HG02642 (cell line): Measurements from ENCODE around the gene TSPAN2.
"Not testable (repeated sequence)": the region's sequence is repeated elsewhere in the genome, so short reads cannot be mapped to it uniquely, and the experiment has no call there.

Source experiments
- ATAC-seq: cut with Tn5 transposase; IDR thresholded peaks from one replicate; pipeline ENCODE4 v1.9.1; 2021; ENCODE audit warnings: mild to moderate bottlenecking; ENCODE audit not compliant: unreplicated experiment, poor library complexity

Gene TSPAN2

DNA sequence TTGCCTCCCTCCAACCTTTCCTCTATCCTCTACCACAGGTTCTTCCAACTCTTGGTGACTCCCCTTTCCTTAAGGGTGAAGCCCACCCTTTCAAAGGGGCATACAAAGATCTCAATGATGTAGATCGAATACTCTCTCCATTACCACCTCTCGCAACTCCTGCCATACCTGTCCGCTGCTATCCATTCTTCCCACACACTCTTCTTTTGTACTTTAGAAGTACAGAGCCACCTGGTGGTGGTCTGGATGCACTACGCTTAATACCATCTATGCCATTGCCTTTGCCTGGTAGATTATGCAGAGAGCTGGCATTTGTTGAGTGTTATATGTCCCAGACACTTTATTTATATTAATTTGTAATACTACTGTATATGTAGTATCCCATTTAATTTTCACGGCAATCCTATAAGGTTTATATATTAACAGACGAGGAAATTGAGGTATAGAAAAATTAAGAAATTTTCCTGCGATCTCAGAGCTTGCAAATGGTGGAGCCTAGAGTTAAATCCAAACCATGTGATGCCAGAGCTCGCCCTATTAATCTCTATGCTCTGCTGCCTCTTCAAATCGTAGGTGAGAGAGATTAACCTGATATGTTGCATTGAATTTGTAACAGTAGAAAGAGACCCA, 36.7 kb downstream of the TSPAN2 start:
- peak; percentile 91 for ATAC-seq

DNA sequence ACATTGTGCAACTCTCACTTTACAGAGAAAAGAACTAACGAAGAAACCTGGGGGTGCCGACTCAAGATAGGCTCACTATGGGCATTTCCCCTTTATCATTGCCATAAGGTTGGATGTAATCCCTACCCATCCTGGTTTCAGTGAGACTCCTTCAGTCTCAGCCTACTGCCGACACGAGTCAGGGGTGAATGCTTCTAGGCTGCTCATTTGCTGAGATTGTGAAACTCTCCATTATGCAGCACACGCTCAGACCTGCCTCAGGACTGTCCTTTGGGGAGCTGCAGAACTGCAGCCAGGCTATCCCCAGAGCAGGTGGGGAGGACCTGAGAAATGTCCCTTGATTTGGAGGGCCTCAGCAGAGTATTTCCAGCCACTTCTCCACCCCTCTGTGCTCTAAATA, 37.5 kb downstream of the TSPAN2 start:
- no peak for ATAC-seq

DNA sequence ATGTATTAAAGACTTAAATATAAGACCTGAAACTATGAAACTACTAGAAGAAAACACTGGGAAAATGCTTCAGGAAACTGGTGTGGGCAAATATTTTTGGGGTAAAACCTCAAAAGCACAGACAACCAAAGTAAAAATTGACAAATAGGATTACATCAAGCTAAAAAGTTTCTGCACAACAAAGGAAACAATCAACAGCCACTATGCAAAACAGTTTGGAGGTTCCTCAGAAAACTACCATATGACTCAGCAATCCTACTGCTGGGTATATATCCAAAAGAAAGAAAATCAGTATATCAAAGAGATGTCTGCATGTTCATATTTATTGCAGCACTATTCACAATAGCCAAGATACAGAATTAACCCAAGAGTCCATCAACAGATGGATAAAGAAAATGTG, 42.6 kb downstream of the TSPAN2 start:
- no peak for ATAC-seq

DNA sequence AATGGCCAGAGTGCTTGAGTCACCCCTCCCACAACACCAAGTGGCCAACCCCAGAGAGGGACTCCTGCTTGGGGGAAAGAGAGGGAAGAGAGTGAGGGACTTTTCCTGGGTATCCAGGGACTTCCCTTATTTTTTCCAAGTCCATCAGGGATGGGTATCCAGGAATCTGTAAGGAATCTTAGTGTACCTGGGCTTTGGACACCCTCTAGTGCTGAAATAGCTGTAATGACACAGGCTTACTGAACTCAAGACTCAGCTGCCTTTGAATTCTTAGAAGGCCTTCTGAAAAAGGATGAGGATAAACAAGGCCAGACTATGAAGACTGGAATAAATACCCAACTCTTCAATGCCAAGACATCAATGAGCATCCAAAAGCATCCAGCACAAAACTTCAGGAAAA, 47.6 kb downstream of the TSPAN2 start:
- no peak for ATAC-seq

GRCh38 chr1:115040501-115040900, 48.8 kb downstream of the TSPAN2 start:
- ATAC-seq, result no peak

GRCh38 chr1:115036814-115037507, 52.3 kb downstream of the TSPAN2 start:
- no peak for ATAC-seq

DNA sequence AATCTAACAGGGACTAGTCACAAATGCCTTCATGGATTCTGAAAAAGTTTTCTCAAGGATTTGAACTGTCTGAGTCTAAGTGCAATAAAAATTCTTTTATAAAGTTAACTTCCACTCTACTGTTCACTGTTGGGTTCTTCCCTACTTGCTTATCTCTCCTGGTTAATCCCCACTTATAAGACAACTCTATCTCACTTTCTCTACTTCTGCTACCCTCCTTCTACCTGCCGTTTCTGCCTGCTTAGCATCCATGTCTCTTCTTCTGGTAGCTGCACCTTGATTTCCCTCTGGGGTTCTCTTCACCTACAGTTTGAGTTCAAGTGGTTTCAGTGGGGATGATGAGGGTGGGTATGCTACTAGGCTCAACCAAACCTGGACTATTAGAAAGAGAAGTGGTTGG, 53.7 kb downstream of the TSPAN2 start:
- ATAC-seq, result no peak

DNA sequence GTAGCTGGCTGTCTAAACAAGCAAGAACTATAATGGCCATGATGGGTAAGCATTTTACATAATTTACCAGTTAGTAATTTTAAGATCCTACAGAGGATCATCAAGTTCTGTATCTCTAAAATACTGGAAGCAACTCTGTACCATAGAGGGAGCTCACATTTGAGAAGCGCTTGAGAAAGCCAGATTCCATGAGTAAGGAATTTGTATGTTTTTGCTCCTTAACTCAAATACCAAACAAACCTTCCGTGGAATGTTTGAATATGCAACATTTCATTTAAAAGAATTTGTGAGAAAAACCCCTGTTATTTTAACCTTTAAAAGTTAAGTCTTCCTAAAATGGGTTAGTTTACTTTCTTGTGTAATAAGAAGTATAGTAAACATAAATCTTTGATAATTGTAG, 57.7 kb downstream of the TSPAN2 start:
- ATAC-seq, result no peak

- ATAC-seq, result no peak
These were observed 59.8 kb downstream of the TSPAN2 start, which contains the start of gene TSHB for GRCh38 chr1:115029526-115029925. TSHB (plus strand) TSS chr1:115029826; CDS start chr1:115033363, 3,537 bp downstream.

GRCh38 chr1:115023593-115023992, 65.7 kb downstream of the TSPAN2 start:
- ATAC-seq, result no peak

DNA sequence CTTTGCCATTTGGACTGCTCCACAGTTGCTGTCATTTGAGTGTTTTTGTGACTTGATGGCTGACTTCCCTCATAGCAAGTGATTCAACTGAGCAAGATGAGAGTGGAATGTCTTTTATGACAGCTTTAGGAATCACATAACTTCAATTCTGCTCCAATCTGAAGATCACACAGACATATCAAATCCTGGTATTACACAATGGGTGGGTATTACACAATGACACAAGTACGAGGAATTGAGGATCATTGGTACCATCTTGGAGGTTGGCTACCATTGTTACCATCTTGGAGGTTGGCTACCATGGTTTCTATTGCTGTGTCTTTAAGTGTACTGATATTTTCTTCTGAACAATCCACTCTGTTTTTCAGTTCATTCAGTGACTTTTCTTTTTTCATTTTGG, 68.2 kb downstream of the TSPAN2 start:
- ATAC-seq, result no peak

DNA sequence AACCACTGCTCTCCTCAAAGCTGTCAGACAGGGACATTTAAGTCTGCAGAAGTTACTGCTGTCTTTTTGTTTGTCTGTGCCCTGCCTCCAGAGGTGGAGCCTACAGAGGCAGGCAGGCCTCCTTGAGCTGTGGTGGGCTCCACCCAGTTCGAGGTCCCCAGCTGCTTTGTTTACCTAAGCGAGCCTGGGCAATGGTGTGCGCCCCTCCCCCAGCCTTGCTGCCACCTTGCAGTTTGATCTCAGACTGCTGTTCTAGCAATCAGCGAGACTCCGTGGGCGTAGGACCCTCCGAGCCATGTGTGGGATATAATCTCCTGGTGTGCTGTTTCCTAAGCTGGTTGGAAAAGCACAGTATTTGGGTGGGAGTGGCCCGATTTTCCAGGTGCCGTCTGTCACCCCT, 69.8 kb downstream of the TSPAN2 start:
- not testable (repeated sequence) for ATAC-seq

DNA sequence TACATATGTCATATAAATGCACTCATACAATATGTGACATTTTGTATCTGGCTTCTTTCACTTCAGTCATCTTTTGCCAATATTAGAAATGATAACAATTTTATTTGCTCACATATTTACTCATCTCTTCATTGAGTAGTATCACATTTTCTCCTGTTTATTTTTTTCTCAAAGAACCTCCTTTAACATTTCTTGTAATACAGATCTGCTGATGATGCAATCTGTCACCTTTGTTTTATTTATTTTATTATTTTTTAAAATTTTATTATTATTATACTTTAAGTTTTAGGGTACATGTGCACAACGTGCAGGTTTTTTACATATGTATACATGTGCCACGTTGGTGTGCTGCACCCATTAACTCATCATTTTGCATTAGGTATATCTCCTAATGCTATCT, 75.5 kb downstream of the TSPAN2 start:
- no peak for ATAC-seq

- no peak for ATAC-seq
These were observed 76.9 kb downstream of the TSPAN2 start for GRCh38 chr1:115012434-115012833.

DNA sequence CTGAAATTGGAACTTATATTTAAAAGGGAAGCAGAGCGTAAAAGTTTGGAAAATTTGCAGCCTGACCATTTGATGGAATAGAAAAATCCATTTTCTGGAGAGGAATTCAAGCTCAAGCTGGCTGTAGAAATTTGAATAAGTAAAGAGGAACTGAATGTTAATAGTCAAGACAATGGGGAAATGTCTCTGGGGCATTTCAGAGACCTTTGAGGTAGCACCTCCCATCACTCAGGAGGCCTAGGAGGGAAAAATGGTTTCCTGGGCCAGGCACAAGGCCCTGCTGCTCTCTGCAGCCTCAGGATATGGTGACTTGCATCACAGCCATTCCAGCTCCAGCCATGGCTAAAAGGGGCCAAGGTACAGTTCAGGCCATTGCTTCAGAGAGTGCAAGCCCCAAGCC, 77.3 kb downstream of the TSPAN2 start:
- ATAC-seq, result no peak

DNA sequence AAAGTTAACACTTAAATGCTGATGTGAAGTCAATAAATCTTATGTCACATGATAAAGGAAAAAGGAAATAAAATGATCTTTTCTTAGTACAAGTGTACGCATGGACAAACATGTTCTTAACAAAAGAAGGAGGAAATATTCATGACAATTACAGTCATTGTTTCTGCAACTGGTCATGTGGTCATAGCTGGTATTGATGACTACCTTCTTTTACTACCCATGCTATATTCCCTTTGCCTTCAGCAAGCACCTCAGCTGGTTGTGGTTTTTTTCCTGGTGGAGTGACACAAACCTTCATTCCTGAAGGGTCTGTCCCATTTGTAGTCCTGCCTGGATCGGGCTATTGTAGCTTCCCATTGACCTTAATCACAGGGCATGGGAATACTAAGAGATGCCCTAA, 83.1 kb downstream of the TSPAN2 start:
- ATAC-seq, result no peak
